GM12865 (cell line): ENCODE data around the gene CTNNBL1.

ENCODE experiments used
- DNase-seq: peaks from one replicate; pipeline ENCODE4 v3.0.0; 2010; ENCODE audit warnings: low read depth
- H3K4me3 ChIP-seq: 2 replicates; pipeline ENCODE4 v1.5.1; 2011; ENCODE audit warnings: mild to moderate bottlenecking, low read depth, low read length, control low read depth
- TF ChIP-seq, protein P1 (sequence below): IDR thresholded peaks from 2 replicates; pipeline ENCODE4 v1.5.1; 2011; ENCODE audit warnings: low read length, control low read depth, low read depth, inconsistent platforms; ENCODE audit not compliant: insufficient read depth; ENCODE audit errors: missing control alignments

Gene CTNNBL1

GRCh38 chr20:37914672-37915433, 221.0 kb downstream of the CTNNBL1 start:
- DNase-seq: peak; percentile 21
- TF ChIP-seq, protein P1, sequence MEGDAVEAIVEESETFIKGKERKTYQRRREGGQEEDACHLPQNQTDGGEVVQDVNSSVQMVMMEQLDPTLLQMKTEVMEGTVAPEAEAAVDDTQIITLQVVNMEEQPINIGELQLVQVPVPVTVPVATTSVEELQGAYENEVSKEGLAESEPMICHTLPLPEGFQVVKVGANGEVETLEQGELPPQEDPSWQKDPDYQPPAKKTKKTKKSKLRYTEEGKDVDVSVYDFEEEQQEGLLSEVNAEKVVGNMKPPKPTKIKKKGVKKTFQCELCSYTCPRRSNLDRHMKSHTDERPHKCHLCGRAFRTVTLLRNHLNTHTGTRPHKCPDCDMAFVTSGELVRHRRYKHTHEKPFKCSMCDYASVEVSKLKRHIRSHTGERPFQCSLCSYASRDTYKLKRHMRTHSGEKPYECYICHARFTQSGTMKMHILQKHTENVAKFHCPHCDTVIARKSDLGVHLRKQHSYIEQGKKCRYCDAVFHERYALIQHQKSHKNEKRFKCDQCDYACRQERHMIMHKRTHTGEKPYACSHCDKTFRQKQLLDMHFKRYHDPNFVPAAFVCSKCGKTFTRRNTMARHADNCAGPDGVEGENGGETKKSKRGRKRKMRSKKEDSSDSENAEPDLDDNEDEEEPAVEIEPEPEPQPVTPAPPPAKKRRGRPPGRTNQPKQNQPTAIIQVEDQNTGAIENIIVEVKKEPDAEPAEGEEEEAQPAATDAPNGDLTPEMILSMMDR: no peak
- H3K4me3 ChIP-seq: no peak overlapping the region

DNA sequence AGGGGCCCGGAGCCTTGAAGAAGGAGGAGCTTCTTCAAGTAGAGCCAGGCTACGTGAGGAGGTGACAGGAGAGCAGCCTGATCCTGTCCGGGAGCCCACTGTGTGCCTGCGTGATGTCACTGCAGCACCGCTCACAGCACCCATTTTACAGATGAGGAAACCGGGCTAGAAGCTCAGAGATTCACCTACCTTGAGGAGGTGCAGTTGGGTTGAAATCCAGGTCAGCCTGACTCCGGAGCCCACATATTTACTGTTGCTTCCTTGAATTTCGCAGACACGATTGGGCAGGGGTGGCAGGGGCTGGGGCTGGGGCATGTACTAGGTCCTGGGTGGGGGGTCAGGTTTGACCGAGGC, 221.6 kb downstream of the CTNNBL1 start:
- DNase-seq: no peak
- TF ChIP-seq, protein P1: no peak
- no peak overlapping the region for H3K4me3 ChIP-seq

GRCh38 chr20:37915800-37916570, 222.2 kb downstream of the CTNNBL1 start:
- H3K4me3 ChIP-seq: no peak overlapping the region
- no peak for DNase-seq
- TF ChIP-seq, protein P1: no peak

DNA sequence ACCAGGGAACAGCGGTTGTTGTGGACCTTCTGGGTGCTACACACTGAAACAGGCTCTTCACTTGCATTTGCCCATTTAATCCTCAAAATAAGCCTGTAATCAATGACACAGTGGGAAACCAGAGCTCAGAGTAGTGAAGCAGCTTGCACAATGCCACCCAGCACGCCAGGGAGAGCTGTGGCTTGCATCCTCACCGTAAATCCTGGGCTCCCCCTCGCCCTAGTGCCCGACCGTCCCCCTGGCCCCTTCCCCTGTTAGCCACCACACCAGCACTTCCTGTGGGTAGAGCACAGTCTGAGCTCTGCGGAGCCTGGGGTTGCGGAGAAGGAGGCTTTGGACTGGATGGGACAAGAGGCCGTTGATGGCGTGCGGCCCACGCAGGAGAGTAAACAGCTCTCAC, 223.6 kb downstream of the CTNNBL1 start:
- TF ChIP-seq, protein P1: no peak
- no peak for DNase-seq
- no peak overlapping the region for H3K4me3 ChIP-seq

DNA sequence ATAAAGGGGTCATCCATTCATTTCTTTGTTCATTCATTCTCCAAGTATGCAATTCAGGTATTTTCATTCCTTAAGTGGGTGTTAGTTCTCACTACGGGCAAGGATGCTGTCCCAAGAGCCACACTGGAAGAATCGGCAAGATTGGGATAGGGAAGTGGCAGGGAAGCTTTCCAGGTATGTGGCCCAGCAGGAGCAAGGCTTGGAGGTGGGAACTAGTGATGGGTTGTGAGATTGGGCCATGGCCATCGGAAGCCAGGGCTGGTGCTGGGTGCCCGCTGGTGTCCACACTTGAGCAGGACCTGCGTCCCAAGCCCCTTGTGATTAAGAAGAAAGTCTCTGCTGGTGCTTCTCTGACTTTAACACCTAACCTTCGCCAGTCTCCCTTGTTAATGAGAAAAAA, 224.2 kb downstream of the CTNNBL1 start:
- DNase-seq: no peak
- TF ChIP-seq, protein P1: no peak
- no peak overlapping the region for H3K4me3 ChIP-seq

DNA sequence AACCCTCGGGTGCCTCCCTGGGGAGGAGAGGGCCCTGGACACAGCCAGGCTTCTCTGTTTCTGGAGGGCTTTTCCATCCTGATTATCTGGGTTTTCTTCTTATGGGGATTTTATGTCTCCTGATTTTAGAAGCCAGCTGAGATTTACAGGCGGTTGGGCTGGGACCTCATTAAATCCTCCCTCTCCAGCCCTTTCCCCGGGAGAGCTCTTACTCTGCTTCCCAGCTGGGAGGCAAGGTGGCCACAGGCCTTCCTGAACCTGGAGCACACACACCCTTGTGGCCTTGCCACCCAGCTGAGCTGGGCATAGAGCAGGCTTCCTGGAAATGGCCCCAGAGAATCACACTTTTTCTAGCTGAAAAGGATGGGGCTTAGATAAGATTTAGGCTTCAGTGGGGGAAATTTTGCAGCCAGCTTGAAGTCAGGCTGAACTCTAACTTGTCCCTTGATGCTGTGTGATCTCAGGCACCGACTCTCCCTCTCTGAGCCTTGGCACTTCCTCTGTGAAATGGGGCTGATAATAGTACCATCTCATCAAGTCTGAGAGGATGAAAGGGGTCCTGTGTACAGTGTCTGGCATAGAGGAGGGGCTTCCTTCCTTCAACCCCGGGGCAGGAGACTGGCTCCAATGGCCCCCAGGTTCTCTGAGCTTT, 225.7 kb downstream of the CTNNBL1 start:
- TF ChIP-seq, protein P1: no peak
- no peak overlapping the region for H3K4me3 ChIP-seq
- DNase-seq: no peak
